Upper lobe of left lung (tissue), 6 donors: ENCODE measurements around the gene PAWR. TPM values are rescaled to one million over a fixed set of nuclear protein-coding genes. Genes with fewer than 3 reads are reported as not detected.
"Not testable (repeated sequence)": the region's sequence is repeated elsewhere in the genome, so short reads cannot be mapped to it uniquely, and the experiment has no call there.

Experiments used
- ATAC-seq, 2 donors: fragments of 200-7000 bp; cut with Tn5 transposase; one replicate each; pipeline ENCODE4 v1.9.1; 2022; ENCODE audit warnings: mild to moderate bottlenecking in 2 of 2, moderate library complexity in 2 of 2; ENCODE audit not compliant: low FRiP score in 2 of 2
- DNase-seq, 2 donors: peaks; one replicate each; pipeline ENCODE4 v3.0.0-alpha.2; 2019 to 2020
- H3K27ac ChIP-seq, 4 donors: fragments of 200-600 bp; sonication (generic); one replicate each; pipeline ENCODE4 v1.5.1; 2016 to 2019
- H3K27me3 ChIP-seq, 4 donors: fragments of 200-600 bp; sonication (generic); one replicate each; pipeline ENCODE4 v1.5.1; 2017 to 2019
- H3K36me3 ChIP-seq, 4 donors: fragments of 200-600 bp; sonication (generic); one replicate each; pipeline ENCODE4 v1.5.1; 2016 to 2019
- H3K4me1 ChIP-seq, 4 donors: fragments of 200-600 bp; sonication (generic); one replicate each; pipeline ENCODE4 v1.5.1; 2018 to 2019
- H3K4me3 ChIP-seq, 4 donors: fragments of 200-600 bp; sonication (generic); one replicate each; pipeline ENCODE4 v1.5.1; 2017 to 2019; ENCODE audit warnings: mild to moderate bottlenecking in 2 of 4, moderate library complexity in 1 of 4
- H3K9me3 ChIP-seq, 4 donors: fragments of 200-600 bp; sonication (generic); one replicate each; pipeline ENCODE4 v1.5.1; 2018 to 2019
- CTCF ChIP-seq, 6 experiments: fragments of 450-650 bp in 4 of 6; fragments of 200-600 bp in 2 of 6; sonication (generic) in 2 of 6; IDR thresholded peaks; one replicate each; pipeline ENCODE4 v1.5.1; 2016 to 2019; ENCODE audit warnings: antibody characterized with exemption in 6 of 6
- EP300 ChIP-seq, 4 donors: sonication (generic); formaldehyde crosslinking; IDR thresholded peaks; one replicate each; pipeline ENCODE4 v1.5.1; 2017; ENCODE audit warnings: antibody characterized with exemption in 4 of 4, control low read depth in 2 of 4
- POLR2A ChIP-seq, 4 donors: fragments of 450-650 bp; IDR thresholded peaks; one replicate each; pipeline ENCODE4 v1.5.1; 2016 to 2017; ENCODE audit warnings: antibody characterized with exemption in 4 of 4, mild to moderate bottlenecking in 2 of 4
- POLR2AphosphoS5 ChIP-seq, 2 donors: sonication (generic); formaldehyde crosslinking; IDR thresholded peaks; one replicate each; pipeline ENCODE4 v1.5.1; 2017; ENCODE audit warnings: antibody characterized with exemption in 2 of 2
- WGBS, 2 donors: methylation state at CpG; one replicate each; pipeline ENCODE4 v1.1.5; 2017 to 2018; 5-methylcytosine and 5-hydroxymethylcytosine counted together
- total RNA-seq, 6 donors: library from RNA; depleted of rRNA in 4 of 6; stranded (reverse); fragments of >200 nt in 4 of 6; gene quantifications; one replicate each; pipeline versions ENCODE4 v1.1.0 to v1.2.1, GENCODE V29; 2016 to 2021
- donor health status: DM: no; HTN: no; CAD: no; lungs with moderate emphysema.
- donor health status: DM: no; HTN: yes; CAD: no; lungs with severe emphysema.

The PAWR gene
- total RNA-seq, 6 donors from 2014 or later: 45.1 to 88.0 (median 58.3) TPM

GRCh38 chr12:79573820-79574219 lies 116.9 kb downstream of the PAWR start:
- no peaks in the 10 kb centered on the region for H3K4me1 ChIP-seq
- H3K27ac ChIP-seq: no peak overlapping the region
- no peak overlapping the region for H3K4me3 ChIP-seq
- DNase-seq (peak in 1 of 2 donors; percentile 77), ATAC-seq (no peak)
- WGBS, 2 donors: 96 to 97% methylated on average over 4 to 18 of the region's 22 CpGs
- peaks cover 0 to 23% (median 8%) of the 10 kb centered on the region in 4 donors for H3K36me3 ChIP-seq
- TF ChIP-seq CTCF (IDR thresholded peaks at IDR 0.05) (no peak), EP300 (IDR thresholded peaks at IDR 0.05) (no peak), POLR2AphosphoS5 (IDR thresholded peaks at IDR 0.05) (no peak), POLR2A (IDR thresholded peaks at IDR 0.05) (no peak)
- H3K27me3 ChIP-seq: no peaks in the 10 kb centered on the region
- H3K9me3 ChIP-seq: peaks cover 0 to 18% (median 8%) of the 10 kb centered on the region in 4 donors

GRCh38 chr12:79569679-79570078 lies 121.1 kb downstream of the PAWR start:
- Histone ChIP-seq H3K9me3 (peaks cover 0 to 18% (median 8%) of the 10 kb centered on the region in 4 donors), H3K36me3 (peaks cover 0 to 19% (median 7%) of the 10 kb centered on the region in 4 donors), H3K4me1 (peaks cover 7 to 20% (median 16%) of the 10 kb centered on the region in 4 donors), H3K27ac (no peak overlapping the region), H3K27me3 (no peaks in the 10 kb centered on the region), H3K4me3 (no peak overlapping the region)
- ATAC-seq (peak in 1 of 2 donors; percentile 37), DNase-seq (peak in 1 of 2 donors; percentile 33)
- 93 to 100% methylated on average over 1 to 3 of the region's 3 CpGs for WGBS, 2 donors
- no peak for TF ChIP-seq POLR2A (IDR thresholded peaks at IDR 0.05)
- TF ChIP-seq CTCF (IDR thresholded peaks at IDR 0.05): no peak
- no peak for TF ChIP-seq EP300 (IDR thresholded peaks at IDR 0.05)
- no peak for TF ChIP-seq POLR2AphosphoS5 (IDR thresholded peaks at IDR 0.05)

GRCh38 chr12:79567175-79567563 lies 123.6 kb downstream of the PAWR start:
- Histone ChIP-seq H3K27ac (peak overlapping the region in 2 of 4 donors; percentile 56 to 74), H3K9me3 (peaks cover 0 to 6% (median 2%) of the 10 kb centered on the region in 4 donors), H3K27me3 (no peaks in the 10 kb centered on the region), H3K4me1 (peaks cover 7 to 20% (median 16%) of the 10 kb centered on the region in 4 donors), H3K36me3 (peaks cover 0 to 7% (median 0%) of the 10 kb centered on the region in 4 donors), H3K4me3 (no peak overlapping the region)
- DNase-seq: no peak
- ATAC-seq: no peak
- 55 to 68% methylated on average over 1 of the region's 1 CpG for WGBS, 2 donors
- no peak for TF ChIP-seq POLR2AphosphoS5 (IDR thresholded peaks at IDR 0.05)
- no peak for TF ChIP-seq EP300 (IDR thresholded peaks at IDR 0.05)
- TF ChIP-seq POLR2A (IDR thresholded peaks at IDR 0.05): no peak
- TF ChIP-seq CTCF (IDR thresholded peaks at IDR 0.05): no peak

GRCh38 chr12:79566452-79567174 lies 124.2 kb downstream of the PAWR start:
- Histone ChIP-seq H3K27ac (peak overlapping the region in 3 of 4 donors; percentile 15 to 74 (median 56)), H3K4me3 (no peak overlapping the region), H3K9me3 (peaks cover 0 to 4% (median 1%) of the 10 kb centered on the region in 4 donors), H3K4me1 (peaks cover 7 to 20% (median 16%) of the 10 kb centered on the region in 4 donors), H3K36me3 (peaks cover 0 to 4% (median 0%) of the 10 kb centered on the region in 4 donors), H3K27me3 (no peaks in the 10 kb centered on the region)
- TF ChIP-seq EP300 (IDR thresholded peaks at IDR 0.05) (no peak), POLR2AphosphoS5 (IDR thresholded peaks at IDR 0.05) (no peak), POLR2A (IDR thresholded peaks at IDR 0.05) (no peak), CTCF (IDR thresholded peaks at IDR 0.05) (no peak)
- DNase-seq (no peak), ATAC-seq (no peak)
- WGBS, 2 donors: 43 to 48% methylated on average over 4 of the region's 4 CpGs

DNA sequence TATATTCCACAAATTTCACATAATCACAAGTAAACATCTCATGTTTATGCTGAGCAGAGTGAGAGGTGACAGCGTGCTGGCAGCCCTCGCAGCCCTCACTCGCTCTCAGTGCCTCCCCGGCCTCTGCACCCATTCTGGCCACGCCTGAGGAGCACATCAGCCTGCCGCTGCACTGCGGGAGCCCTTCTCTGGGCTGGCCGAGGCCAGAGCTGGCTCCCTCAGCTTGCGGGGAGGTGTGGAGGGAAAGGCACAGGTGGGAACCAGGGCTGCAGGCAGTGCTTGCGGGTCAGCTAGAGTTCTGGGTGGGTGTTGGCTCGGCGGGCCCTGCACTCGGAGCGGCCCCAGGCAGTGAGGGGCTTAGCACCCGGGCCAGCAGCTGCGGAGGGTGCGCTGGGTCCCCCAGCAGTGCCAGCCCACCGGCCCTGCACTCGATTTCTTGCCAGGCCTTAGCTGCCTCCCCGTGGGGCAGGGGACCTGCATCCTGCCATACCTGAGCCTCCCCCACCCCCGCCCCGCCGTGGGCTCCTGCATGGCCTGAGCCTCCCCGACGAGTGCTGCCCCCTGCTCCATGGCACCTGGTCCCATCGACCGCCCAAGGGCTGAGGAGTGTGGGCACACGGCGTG lies 125.9 kb downstream of the PAWR start:
- H3K4me1 ChIP-seq: peaks cover 14 to 22% (median 21%) of the 10 kb centered on the region in 4 donors
- not testable (repeated sequence) for H3K36me3 ChIP-seq, ATAC-seq, H3K27me3 ChIP-seq, H3K27ac ChIP-seq, H3K9me3 ChIP-seq, H3K4me3 ChIP-seq
- WGBS, 2 donors: 96 to 97% methylated on average over 12 to 22 of the region's 29 CpGs
- DNase-seq: peak in 1 of 2 donors; percentile 60
